GM10266 (cell line): ENCODE results near the gene L2HGDH.

Experiments used
- DNase-seq: peaks from one replicate; pipeline ENCODE4 v3.0.0; 2012; ENCODE audit errors: extremely low spot score
- TF ChIP-seq, protein P1 (sequence below): IDR thresholded peaks from 2 replicates; pipeline ENCODE4 v1.5.1; 2012; ENCODE audit warnings: mild to moderate bottlenecking, low read depth; ENCODE audit not compliant: control insufficient read depth, insufficient read depth; ENCODE audit errors: missing control alignments

The L2HGDH gene

DNA sequence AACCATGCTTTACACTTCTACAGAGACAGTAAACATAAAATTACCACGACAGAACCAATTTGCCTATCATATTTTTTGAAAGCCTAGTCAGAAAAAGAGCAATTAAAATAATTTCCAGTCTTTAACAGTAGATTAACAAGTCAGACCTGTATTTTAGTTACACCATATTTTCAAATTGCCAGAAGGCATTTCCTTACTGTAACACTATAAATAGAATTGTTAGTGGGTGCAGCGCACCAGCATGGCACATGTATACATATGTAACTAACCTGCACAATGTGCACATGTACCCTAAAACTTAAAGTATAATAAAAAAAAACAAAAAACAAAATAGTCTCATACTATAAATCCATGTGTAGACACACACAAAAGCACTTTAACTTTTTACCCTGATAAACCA lies 96.6 kb downstream of the L2HGDH start:
- no peak for DNase-seq
- TF ChIP-seq, protein P1, sequence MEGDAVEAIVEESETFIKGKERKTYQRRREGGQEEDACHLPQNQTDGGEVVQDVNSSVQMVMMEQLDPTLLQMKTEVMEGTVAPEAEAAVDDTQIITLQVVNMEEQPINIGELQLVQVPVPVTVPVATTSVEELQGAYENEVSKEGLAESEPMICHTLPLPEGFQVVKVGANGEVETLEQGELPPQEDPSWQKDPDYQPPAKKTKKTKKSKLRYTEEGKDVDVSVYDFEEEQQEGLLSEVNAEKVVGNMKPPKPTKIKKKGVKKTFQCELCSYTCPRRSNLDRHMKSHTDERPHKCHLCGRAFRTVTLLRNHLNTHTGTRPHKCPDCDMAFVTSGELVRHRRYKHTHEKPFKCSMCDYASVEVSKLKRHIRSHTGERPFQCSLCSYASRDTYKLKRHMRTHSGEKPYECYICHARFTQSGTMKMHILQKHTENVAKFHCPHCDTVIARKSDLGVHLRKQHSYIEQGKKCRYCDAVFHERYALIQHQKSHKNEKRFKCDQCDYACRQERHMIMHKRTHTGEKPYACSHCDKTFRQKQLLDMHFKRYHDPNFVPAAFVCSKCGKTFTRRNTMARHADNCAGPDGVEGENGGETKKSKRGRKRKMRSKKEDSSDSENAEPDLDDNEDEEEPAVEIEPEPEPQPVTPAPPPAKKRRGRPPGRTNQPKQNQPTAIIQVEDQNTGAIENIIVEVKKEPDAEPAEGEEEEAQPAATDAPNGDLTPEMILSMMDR, result no peak

DNA sequence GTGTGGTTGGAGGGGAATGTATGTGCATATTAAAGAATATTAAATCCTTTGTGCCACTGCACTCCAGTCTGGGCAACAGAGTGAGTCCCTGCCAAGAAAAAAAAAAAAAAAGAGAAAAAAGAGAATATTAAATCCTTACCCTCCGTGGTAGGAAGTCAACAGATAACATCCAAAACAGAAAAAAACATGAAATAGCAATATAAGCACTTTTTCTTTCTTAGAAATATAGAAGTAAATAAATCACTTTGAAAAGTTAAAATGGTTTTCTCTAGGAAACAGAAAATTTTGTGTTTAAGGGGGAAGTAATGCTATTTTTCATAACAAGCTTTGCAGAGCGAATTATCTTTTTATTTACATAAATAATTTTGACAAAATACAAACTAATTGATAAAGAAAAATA lies 98.2 kb downstream of the L2HGDH start:
- DNase-seq, result no peak
- TF ChIP-seq, protein P1, result no peak

DNA sequence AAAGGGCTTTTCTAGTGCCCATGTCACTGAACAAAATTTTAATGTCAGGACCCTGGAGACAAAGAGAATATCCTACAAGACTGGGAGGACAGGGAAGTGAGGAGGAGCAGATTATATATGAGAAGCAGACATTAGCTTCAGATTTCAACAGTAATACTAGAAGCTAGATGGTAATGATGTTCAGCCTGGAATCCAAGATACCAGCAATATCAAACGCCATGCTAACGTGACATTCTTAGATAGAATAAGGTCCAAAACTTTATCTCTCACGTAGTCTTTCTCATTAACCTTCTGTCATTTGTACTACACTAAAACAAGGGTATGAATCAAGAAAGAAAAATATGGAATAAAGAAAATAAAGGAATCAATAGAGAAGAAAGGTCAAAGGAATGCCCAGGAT lies 99.3 kb downstream of the L2HGDH start:
- no peak for DNase-seq
- TF ChIP-seq, protein P1, result no peak

DNA sequence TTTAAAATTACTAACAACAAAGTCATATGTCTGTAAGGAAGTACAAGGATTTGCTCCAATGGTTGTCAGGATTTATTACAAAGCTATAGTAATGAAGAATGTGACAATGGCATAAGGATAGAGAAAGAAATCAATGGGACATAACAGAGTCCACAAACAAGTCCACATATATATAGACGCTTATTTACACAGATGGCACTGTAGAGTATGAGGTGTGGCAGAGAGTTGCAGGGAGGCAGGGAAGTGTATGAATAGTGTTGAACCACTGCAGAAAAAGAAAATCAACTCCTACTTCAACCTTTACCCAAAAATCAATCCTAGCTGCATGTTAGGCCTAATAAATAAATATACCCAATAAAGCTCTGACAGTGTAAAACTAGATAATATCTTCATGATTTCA lies 102.0 kb downstream of the L2HGDH start:
- no peak for DNase-seq
- TF ChIP-seq, protein P1, result no peak

GRCh38 chr14:50198499-50198898 lies 113.5 kb downstream of the L2HGDH start:
- TF ChIP-seq, protein P1, result no peak
- DNase-seq, result no peak

DNA sequence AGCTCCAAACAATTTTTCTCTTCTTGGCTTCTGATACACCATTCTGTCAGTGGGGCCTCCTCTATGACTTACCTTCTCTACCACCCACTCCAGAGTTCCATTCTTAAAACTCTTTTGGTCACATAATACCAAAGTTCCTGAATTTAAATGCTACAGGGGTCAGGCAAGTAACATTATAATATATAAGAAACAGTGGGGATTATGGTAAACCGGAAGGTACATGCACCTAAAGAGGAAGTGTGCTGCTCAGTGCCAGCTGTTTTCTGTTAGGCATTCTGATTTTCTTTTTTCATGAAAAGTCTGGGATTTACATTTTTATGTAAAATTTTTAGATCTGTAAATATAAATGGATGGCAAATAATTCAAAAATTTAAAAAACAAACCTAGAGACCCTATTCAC lies 120.5 kb downstream of the L2HGDH start:
- DNase-seq, result no peak
- TF ChIP-seq, protein P1, result no peak
